Stimulated activated CD4-positive, alpha-beta T cell treated with anti-CD3 and anti-CD28 coated beads, Interleukin-1b, Interleukin-23, amount 100 ng/mL, for 24 hours (primary cell): ENCODE measurements around the gene NSD1.
"Not testable (repeated sequence)": the region's sequence is repeated elsewhere in the genome, so short reads cannot be mapped to it uniquely, and the experiment has no call there.

Experiments used
- DNase-seq, 4 experiments: peaks; one replicate each; pipeline ENCODE4 v3.0.0-alpha.2; 2020; ENCODE audit warnings: low read depth in 4 of 4, low spot score in 1 of 4

Gene NSD1

DNA sequence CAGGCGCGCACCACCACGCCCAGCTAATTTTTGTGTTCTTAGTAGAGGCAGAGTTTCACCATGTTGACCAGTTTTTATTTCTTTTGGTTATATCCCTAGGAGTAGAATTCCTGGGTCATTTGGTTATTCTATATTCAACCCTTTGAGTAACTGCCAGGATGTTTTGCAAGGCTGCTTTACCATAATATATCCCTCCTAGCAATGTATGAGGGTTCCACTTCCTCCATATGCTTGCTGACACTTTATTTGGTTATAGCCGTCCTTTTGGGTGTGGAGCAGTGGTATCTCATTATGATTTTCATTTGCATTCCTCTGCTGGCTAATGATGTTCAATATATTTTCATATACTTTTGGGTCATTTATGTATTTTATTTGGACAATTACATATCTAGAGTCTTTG, 88.7 kb downstream of the NSD1 start:
- no peak for DNase-seq

DNA sequence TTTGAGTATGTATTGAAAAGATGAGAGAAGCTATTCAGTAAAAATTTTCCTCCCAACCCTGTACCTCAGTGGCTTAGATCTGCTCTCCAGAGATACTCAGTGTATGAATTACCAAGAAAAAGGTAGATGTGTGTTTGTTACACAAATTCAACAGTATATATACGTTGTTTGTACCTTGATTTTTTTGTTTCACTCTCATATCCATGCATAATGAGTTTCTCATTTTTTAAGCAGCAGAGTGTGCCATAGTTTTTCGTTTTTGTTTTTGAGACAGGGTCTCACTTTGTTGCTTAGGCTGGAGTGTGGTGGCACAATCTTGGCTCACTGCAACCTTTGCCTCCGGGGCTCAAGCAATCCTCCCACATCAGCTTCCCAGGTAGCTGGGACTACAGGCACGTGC, 92.2 kb downstream of the NSD1 start:
- no peak for DNase-seq

DNA sequence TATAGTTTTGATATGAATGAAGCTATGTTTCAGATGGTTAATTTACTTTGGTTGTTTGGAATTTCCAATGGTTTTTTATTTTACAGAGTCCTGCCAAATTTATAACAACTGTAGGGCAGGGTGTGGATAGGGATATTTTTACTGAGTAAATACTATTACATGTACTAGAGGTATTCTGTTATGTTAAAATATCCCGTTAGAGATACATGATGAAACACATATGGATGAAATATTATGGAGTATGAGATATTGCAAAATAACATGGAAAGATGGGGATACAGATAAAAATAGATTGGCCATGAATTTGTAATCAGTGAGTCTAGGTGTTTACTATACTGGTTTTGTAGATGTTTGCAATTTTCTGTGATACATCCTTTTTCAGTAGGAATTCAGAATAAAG, 93.3 kb downstream of the NSD1 start:
- no peak for DNase-seq

DNA sequence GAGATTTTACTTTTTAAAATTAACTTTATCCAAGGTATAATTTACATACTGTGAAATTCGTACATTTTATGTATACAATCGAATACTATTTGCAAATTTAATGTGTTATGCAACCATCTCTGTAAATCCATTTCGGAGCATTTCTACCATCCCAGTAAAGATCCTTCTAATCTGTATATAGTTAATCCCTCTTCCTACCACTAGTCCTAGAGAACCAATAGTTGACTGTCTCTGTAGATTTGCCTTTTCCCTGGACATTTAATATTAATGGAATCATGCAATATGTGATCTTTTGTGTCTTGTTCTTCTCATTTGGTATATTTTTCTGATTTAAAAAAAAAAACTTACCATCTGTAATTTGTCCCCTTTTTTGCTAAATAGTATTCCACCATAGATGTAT, 95.2 kb downstream of the NSD1 start:
- DNase-seq = no peak

DNA sequence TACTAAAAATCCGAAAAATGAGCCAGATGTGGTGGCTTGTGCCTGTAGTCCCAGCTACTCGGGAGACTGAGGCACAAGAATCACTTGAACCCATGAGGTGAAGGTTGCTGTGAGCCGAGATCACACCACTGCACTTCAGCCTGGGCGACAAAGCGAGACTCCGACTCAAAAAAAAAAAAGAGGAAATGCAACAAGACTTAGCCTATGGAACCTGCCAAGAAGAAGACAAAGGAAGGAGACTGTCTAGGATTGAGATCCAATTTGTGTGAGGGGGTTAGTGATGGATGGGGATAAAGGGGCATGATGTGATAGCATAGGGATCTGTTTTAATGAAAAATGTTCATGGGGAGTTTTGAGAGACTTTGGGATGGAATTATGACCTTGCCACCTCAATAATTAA, 97.1 kb downstream of the NSD1 start:
- no peak for DNase-seq

DNA sequence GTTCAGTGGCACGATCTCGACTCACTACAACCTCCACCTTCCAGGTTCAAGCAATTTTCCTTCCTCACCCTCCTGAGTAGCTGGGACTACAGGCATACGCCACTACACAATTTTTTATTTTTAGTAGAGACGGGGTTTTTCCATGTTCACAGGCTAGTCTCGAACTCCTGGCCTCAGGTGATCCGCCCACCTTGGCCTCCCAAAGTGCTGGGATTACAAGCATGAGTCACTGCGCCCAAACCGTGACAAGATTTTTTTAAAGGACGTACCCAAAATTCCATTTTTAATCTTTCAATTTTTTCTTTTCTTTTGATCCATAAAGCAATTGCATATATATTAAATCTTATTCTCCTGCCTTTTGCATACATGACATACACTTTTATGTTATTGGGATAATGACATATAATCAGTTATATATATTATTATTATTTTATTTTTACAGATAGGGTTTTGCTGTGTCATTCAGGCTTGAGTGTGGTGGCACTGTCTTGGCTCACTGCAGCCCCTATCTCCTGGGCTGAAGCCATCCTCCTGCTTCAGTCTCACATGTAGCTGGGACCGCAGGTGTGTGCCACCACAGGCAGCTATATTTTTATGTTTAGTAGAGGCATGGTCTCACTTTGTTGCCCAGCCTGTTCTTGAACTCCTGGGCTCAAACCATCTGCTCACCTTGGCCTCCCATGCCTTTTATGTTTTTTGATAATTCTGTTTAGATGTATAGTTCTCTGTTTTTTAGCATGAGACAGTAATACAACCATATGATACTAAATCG, 98.1 kb downstream of the NSD1 start:
- no peak for DNase-seq

DNA sequence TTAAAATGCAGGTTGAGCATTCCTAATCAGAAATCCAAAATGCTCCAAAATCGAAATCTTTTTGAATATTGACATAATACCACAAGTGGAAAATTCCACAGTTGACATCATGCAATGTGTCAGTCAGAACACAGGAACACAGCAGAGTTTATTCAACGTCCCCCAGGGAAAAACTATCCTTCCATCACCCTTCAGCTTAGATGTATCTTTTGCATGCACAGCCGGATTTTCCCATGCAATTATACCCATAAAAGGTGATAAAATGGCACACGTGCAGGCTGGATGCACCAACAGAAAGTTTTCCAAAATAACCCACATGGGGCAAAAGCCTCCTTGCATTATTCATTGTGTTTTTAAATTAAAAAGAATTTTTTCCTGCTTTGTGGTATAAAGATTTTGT, 98.8 kb downstream of the NSD1 start:
- DNase-seq = no peak

DNA sequence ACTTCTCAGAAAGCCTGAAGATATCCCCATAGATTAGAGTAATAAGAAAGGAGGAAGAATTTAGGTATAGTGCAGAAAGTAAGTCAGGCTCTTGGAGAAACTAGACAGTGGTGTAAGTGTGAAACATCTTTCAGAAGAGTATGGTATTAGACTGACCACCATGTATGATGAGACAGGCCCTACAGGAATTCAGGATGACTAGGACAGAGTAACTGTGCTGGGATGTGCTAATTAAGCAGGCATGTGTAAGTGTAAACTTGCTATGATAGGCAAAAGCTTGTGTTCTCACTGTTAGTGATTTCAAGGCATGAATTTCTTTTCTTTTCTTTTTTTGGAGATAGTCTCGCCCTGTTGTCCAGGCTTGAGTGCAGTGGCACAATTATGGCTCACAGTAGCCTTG, 99.2 kb downstream of the NSD1 start:
- DNase-seq = no peak

DNA sequence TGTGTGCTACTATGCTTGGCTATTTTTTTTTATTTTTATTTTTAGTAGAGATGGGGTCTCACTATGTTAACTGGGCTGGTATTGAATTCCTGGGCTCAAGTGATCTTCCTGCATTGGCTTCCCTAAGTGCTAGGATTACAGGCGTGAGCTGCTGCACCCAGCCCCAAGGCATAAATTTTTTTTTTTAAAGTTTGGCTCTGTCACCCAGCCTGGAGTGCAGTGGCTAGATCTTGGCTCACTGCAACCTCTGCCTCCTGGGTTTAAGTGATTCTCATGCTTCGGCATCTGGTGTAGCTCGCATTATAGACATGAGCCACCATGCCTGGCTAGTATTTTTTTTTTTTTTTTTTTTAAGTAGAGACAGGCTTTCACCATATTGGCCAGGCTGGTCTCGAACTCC, 99.6 kb downstream of the NSD1 start:
- no peak for DNase-seq

DNA sequence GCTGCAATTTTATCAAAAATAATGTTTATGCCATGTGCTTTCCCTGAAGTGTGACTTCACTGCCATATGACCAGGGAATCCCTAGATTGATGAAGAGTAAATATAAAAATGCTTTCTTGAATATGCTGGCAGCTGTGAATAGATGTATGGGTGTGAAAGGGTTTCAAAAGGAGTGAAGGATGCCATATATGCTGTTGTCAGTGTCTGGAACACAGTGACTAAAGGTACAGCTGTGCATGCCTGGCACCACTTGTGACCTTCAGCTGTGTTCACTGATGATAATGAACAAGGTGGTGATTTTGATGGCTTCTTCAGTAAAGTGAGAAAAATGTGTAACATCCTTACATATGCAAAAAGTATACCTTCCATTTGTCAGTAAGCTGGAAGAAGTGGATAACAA, 100.2 kb downstream of the NSD1 start:
- no peak for DNase-seq

DNA sequence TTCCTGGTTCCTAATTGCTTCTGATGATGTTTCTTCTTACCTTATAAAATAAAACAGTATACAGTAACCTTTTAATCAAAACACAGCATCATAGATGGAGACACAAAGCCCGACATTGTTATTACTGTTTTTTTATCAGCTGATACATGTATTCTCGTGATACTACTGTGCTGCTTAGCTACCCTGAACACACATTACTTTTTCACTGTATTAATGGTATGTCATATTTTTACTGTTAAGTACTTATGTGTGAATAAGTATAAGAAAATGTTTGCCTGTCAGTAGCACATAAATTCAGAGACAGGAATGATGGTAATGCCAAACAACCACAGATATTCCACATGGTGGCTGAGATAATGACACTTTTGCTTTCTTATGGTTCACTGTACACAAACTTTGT, 101.3 kb downstream of the NSD1 start:
- DNase-seq = no peak

DNA sequence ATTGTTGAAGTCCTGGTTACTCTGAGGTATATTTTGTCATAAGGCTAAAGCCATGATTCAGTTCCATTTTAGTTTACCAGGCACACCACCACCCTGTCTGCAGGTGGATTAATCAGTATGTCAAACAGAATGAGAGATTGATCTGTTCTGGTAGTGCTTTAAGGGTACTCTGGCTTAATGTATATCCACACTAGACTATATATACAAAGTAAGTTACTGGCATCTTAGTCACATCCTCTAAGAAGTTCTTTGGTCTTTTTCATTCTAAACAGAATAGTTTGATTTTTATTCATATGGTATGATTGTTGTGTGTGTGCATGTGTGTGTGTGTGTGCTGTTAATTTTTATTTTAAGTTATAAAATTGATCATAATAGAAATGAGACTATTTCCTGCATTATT, 108.2 kb downstream of the NSD1 start:
- no peak for DNase-seq

DNA sequence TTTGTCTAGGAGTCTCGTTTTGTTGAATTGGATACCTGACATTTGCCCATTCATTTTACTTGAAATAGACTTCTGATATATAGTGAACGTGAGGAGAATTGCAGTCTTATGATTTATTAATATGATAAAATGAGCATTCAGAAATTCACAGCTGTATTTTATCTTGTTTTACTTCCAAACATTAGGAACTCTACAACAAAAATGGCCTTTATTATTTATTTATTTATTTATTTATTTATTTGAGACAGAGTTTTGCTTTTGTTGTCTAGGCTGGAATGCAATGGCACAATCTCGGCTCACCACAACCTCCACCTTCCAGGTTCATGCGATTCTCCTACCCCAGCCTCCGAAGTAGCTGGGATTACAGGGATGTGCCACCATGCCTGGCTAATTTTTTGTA, 108.7 kb downstream of the NSD1 start:
- no peak for DNase-seq

DNA sequence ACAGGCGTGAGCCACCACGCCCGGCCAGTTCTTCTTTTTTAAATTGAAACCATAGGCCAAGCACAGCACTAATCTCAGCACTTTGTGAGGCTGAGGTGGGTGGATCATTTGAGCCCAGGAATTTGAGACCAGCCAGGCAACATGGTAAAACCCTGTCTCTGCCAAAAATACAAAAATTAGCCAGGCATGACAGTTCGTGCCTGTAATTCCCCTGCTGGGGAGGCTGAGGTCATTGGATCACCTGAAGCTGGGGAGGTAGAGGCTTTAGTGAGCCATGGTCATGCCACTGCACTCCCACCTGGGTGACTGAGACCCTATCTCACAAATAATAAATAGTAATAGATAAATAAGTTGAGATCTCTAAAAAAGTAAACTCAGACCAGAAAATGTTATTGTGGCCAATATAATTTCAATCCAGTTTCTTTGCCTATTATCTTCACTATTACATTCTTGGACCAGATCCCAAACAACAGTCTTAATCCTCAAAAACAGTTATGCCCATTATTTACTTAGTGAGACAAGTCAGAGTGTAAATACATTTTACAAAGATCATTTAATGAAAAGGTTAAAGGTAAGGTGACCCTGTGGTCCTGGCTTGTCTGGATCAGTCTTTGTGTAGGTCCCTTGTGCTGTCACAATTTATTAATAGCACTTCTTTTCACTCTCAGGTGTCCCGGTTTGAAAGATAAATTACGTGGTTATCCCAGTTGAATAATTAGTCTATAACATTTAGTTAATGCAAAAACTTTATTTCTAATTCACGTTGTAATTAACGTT, 116.4 kb downstream of the NSD1 start:
- DNase-seq = no peak

DNA sequence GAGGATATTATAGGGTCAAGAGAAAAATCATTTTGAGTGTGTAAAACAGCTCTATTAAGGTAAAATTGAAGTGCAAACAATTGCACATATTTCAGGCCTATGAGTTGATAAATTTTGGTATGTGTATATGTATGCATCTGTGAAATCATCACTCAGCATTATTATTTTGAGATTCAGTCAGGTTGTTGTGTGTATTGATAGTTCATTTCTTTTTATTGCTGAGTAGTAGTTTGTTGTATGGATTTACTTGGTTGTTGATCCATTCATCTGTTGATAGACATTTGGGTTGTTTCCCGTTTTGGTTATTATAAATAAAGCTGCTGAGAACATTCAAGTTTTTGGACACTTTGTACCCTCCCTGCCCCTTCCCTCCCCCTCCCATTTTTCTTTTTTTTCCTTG, 119.7 kb downstream of the NSD1 start:
- DNase-seq = no peak

DNA sequence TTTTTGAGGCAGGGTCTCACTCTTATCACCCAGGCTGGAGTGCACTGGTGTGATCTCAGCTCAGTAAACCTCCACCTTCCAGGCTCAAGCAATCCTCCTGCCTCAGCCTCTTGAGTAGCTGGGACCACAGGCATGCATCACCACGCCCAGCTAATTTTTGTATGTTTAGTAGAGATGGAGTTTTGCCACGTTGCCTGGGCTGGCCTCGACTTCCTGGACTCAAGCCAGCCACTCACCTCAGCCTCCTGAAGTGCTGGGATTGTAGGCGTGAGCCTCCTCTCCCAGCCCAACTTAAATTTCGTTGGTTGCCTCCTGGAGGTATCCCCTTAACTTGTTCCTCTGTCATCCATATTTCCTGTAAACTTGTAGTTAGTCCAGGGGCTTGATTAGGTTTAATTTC, 122.7 kb downstream of the NSD1 start:
- DNase-seq = no peak

DNA sequence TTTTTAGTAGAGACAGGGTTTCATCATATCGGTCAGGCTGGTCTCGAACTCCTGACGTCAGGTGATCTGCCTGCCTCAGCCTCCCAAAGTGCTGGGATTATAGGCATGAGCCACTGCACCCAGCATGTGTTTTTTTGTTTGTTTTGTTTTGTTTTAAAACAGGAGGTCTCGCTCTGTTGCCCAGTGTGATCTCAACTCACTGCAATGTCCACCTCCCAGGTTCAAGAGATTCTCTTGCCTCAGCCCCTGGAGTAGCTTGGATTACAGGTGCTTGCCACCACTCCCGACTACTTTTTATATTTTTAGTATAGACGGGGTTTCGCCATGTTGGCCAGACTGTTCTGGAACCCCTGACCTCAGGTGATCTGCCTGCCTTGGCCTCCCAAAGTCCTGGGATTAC, 125.1 kb downstream of the NSD1 start:
- DNase-seq = not testable (repeated sequence)

DNA sequence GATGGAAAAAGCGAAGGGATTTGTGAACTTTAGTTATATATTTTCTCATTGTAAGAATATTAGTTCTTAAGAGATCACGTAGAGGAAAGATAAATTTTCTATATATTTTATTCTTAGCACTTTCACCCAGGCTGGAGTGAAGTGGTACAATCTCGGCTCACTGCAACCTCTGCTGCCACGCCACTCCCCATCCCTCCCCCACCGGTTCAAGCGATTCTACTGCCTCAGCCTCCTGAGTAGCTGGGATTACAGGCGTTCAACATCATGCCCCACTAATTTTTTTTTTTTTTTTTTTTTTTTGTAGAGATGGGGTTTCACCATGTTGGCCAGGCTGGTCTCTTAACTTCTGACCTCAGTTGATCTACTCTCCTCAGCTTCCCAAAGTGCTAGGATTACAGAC, 127.4 kb downstream of the NSD1 start:
- DNase-seq = no peak

DNA sequence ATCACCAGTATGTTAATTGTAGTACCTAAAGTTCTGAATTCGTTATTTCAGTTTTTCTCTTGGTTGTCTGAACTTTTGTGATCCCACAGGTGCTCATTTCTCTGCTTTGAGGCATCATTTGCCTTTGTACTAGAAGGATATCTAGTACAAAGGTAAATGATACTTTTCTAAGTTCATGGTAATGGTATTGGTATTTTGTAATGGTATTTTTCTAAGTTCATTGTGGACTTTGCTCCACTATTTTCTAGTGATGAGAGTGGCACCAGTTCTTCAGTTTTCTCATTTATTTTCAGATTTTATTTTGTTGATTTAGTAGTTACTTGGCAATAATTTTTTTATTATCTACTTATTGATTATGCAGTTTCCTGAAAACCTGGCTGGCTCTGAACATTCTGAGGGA, 127.9 kb downstream of the NSD1 start:
- no peak for DNase-seq

DNA sequence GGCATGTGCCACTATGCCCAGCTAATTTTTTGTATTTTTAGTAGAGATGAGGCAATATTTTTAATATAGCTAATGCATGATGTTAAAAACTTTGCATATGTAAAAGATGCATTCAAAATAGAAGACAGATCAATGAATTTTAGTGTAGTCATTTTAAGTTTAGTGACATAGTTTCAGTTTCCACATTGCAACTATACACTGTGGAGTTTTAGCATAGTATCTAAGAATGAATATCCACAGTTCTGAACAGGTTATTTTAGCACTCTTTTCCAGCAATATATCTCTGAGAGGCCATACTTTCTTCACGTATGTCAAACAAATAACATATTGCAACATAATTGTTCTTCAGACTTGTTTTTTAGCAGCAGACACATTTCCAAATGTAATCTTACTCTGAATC, 130.6 kb downstream of the NSD1 start:
- no peak for DNase-seq

DNA sequence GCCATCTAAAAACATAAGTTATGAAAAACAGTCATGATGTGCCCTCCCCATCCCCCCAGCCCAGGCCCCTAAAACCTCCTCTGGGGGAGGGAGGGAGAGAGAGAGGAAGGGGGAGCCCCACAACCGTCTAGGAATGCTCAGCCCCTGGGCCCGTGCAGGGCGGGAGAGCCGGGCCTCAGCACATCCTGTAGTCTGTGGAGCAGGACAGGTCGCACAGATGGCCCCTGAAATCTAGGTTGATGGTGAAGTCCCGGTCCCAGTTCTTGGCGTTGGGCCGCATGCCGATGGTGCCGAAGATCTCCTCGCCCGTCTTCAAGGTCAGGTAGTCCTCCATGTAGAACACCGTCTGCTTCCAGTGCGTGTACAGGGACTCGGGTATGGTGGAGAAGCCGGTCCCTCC, 131.8 kb downstream of the NSD1 start:
- no peak for DNase-seq

DNA sequence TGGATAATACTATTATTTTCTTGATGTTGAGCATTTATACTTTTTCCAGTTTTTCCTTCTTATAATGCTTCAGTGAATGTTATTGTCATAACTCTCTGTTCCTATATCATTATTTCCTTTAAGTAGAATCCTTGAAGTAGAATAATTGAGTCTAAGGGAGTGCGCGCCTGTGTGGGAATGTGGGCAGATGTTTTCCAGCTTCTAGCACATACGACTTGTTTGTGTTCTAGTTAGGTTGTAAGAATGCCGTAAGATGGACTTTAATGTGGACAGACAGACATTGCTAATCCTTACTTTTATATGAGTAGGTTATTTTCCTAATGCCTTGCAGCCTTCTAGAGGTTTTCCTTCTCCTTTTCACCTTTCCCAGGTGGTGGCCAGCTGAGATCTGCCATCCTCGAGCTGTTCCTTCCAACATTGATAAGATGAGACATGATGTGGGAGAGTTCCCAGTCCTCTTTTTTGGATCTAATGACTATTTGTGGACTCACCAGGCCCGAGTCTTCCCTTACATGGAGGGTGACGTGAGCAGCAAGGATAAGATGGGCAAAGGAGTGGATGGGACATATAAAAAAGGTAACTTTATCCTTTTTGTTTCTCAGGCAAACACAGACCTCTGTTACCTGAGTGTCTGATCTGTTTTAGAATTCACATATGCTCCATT, 135.8 kb downstream of the NSD1 start:
- DNase-seq = no peak
